ENCODE measurements around the gene MUC13. TPM values are rescaled to one million over a fixed set of nuclear protein-coding genes. Genes with fewer than 3 reads are reported as not detected.

MUC13 gene
- total RNA-seq, 1 donor from 2014 or later, result not detected

DNA sequence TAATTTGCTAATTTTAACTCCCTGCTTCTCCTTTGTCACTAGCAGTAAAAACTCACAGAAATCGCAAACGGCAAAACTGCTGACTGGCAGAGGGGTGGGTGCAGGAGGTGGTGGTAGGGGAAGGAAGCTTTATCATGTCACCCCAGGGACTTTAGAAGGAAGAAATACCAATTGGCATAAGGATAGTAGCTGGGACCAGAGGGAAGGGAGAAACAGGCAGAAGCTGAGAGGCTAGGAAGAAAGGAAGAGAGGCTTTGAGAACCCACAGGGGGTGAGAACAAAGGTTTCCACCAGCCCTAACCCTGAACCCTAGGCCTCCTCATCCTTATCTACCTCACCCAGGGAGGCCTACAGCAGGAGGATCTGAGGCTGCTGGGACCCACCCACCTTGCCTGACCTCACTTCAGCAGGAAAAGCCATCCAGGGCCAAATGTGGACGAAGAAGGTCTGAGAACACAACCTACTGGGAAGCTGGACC is 58.1 kb downstream of the MUC13 start:
- DNase-seq (ENCODE audit: low spot score), result no peak

DNA sequence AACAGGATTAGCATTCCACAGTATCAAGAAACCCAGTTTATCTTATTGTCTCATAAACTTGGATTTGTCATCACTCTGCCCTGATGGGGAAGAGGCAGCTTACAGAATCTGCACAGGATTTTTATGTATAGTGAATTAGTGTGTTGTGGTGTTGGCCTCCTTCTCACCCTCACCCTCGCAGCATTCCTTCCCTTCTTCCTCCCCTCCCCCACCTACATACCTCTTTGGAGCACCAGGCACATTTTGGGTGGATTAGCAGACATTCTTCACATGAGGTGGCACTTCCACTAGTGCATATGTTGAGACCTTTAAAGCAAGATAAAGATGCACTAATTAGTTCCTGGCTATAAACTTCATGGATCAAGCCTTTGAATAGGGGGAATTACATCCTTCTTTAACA is 61.3 kb downstream of the MUC13 start:
- DNase-seq (ENCODE audit: low spot score), result no peak

DNA sequence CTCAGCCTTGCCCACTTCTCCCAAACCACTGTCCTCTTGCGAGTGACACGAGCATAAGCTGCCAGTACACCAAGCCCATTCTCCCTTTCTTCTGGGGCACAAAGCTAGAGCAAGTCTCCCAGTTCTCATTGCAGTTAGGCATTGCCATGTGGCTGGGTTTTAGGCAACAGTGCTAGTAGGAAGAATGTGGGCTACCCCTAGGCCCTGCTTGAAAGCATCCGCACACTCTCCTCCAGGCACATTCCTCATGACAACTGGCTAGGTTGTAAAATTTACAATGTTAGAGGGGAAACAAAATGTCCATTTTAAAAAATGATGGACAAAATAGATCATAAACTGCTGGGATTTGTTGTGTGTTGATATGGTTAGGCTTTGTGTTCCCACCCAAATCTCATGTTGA is 67.0 kb downstream of the MUC13 start:
- DNase-seq (ENCODE audit: low spot score), result no peak

DNA sequence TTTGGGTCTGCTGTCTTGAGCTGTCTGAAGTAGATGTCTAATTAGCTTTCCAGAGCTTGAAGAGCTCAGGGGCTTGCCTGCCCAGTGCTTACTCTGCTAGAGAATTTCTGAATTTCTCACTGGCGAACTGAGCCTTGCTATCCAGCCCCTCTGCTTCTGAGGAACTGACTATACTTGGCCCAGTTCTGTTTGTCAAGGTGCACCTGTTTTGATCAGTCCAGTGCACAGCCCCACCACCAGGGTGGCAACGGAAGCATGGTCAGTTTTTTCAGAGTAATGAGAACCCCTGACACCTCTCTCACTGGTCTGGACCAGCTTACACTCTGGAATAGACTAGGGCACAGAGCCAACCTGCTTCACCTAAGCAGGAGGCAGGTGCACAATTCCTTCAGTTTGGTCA is 72.5 kb downstream of the MUC13 start:
- DNase-seq (ENCODE audit: low spot score), result no peak

DNA sequence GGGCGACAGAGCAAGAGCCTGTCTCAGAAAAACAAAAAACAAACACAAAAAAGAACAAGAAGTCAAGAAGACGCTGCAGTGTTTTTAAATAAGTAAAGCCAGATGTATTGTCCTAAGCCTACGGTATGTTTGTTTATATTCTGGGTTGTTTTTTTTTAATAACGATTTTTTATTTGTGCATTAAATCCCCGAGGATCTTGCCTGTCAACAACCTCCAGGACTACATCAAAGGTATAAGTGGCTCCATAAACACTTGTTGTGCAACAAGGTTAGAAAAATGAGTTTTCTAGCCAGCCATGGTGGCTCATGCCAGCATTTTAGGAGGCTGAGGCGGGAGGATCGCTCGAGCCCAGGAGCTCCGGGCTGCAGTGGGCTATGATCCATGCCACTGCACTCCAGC is 73.5 kb downstream of the MUC13 start:
- no peak for DNase-seq (ENCODE audit: low spot score)

DNA sequence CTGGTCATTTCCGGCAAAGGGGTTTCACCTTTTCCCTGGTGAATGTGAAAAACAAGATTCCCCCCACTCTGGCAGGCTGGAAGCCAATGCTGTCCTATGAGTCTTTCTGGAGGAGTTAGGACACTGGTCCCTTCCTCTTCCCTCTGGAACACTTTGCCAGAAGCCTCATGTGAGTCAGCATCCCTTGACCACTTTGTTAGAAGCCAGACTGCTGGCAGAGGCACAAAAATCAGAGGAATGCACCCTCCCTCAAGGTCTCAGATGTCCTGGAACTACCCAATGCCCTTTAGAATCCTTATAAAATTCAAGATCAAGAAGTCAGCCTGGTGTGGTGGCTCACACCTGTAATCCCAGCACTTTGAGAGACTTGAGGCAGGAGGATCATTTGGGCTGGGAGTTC is 74.0 kb downstream of the MUC13 start:
- peak; percentile 61 for DNase-seq (ENCODE audit: low spot score)

DNA sequence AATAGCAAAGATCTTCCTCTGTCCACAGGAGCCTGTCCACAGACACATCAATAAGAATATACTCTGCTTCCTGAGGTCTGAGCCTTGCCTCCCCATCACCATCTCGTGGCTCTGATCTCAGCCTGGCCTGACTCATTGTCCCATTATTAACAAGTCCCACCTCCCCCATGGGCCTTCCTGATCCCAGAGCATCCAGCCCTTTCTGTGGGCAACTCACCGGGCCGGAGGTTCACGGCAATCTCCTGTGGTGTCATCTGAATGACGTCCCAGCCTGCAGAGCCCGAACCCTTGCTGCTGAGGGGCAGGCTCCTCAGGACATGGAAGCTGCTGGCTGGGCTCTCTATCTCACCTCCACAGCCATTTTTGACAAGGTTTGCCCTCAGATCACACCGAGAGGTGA is 75.5 kb downstream of the MUC13 start:
- no peak for DNase-seq (ENCODE audit: low spot score)

DNA sequence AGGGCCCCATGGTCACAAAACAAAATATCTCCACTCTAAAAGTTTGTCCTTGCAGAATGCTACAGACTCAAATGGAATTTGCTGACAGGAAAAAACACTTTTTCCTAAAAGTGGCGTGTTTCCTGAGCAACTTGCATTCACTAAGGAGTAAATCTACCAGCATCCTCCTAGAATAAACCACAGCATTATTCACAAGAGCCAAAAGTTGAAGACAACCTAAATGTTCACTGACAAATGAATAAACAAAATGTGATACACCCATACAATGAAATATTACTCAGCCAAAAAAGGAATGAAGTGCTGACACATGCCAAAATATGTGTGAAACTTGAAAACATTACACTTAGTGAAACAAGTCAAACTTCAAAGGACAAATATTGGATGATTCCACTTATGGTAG is 76.3 kb downstream of the MUC13 start:
- no peak for DNase-seq (ENCODE audit: low spot score)

DNA sequence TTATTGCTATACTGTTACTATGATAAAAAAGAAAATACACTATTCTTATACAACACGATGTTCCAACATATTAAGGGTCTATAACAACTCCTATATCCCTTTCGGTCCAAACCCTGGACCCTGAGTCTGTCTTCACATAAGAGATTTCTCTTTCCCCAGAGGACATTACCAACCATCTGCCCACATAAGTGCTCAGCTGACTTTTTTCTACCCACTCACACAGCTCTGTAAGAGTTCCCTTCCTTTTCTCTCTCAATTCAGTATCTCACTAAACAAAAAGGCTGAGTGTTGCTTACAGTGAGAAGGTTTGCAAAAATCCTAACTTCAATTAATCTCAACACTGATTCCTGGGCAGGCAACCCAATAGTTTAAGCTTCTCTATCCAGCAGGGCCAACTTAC is 77.9 kb downstream of the MUC13 start:
- no peak for DNase-seq (ENCODE audit: low spot score)

Other genes with a start within 250 kb of the MUC13 start
- 33.6 TPM for gene UMPS, start 204.3 kb downstream of the MUC13 start, total RNA-seq
- 57.7 TPM for gene ITGB5, start 47.4 kb downstream of the MUC13 start, total RNA-seq
- 78.3 TPM for gene HEG1, start 121.2 kb upstream of the MUC13 start, total RNA-seq